H1 (cell line): ENCODE data around the gene MANF. TPM values are rescaled to one million over a fixed set of nuclear protein-coding genes. Genes with fewer than 3 reads are reported as not detected.

ENCODE experiments used
- CTCF ChIA-PET: fragments of 300-600 bp; sonication (Branson Sonifier 250); formaldehyde crosslinking; loops from one replicate; lab custom pipeline; 2021; ENCODE audit not compliant: partially characterized antibody; lab: Charles Lee
- POLR2A ChIA-PET: fragments of 300-600 bp; sonication (Branson Sonifier 250); formaldehyde crosslinking; loops from one replicate; lab custom pipeline; 2021; ENCODE audit warnings: inconsistent platforms; ENCODE audit not compliant: partially characterized antibody; lab: Charles Lee
- DNase-seq, 2 experiments: peaks; one replicate each; pipeline versions ENCODE4 v3.0.0 to v3.0.0-alpha.2; 2010 to 2022; ENCODE audit warnings: low spot score in 2 of 2, low read depth in 1 of 2, mixed read lengths in 1 of 2
- FAIRE-seq: peaks from 2 replicates; lab custom pipeline; 2011; peaks lifted over from hg19 to GRCh38; lab: Jason Lieb, UNC
- H2AFZ ChIP-seq: 2 replicates; pipeline ENCODE4 v1.8.1; 2012; ENCODE audit warnings: low read length, inconsistent platforms
- H2AK5ac ChIP-seq: 2 replicates; pipeline ENCODE4 v1.6.1; 2013; ENCODE audit warnings: low read depth, low read length
- H2BK120ac ChIP-seq: replicated peaks from 2 replicates; pipeline ENCODE3; 2013; ENCODE audit warnings: low read depth, low read length, inconsistent platforms
- H2BK12ac ChIP-seq: 2 replicates; pipeline ENCODE4 v1.6.1; 2013; ENCODE audit warnings: low read depth, low read length
- H2BK15ac ChIP-seq: 2 replicates; pipeline ENCODE4 v1.6.1; 2013; ENCODE audit warnings: low read length
- H2BK20ac ChIP-seq: 2 replicates; pipeline ENCODE4 v1.6.1; 2013; ENCODE audit warnings: low read length
- H2BK5ac ChIP-seq: 2 replicates; pipeline ENCODE4 v1.6.1; 2013; ENCODE audit warnings: low read depth, low read length
- H3K14ac ChIP-seq: 2 replicates; pipeline ENCODE4 v1.6.1; 2013; ENCODE audit warnings: inconsistent platforms; ENCODE audit not compliant: insufficient read length
- H3K18ac ChIP-seq: 2 replicates; pipeline ENCODE4 v1.6.1; 2013; ENCODE audit warnings: low read length; ENCODE audit errors: extremely low read depth
- H3K23ac ChIP-seq: 2 replicates; pipeline ENCODE4 v1.6.1; 2013; ENCODE audit warnings: inconsistent platforms; ENCODE audit not compliant: insufficient read length
- H3K23me2 ChIP-seq: 2 replicates; pipeline ENCODE4 v1.6.1; 2013; ENCODE audit warnings: low read depth, low read length
- H3K27ac ChIP-seq: 2 replicates; pipeline ENCODE4 v1.6.1; 2011; ENCODE audit warnings: low read depth, low read length, inconsistent platforms
- H3K27me3 ChIP-seq, 4 experiments: replicated peaks in 1 of 4; 1 replicate in 1 of 4; 2 replicates in 3 of 4; pipeline versions ENCODE4 v1.6.1 to v1.8.1; 2011 to 2013; ENCODE audit warnings: low read length in 3 of 4, mild to moderate bottlenecking in 3 of 4, inconsistent platforms in 2 of 4, mixed read lengths in 2 of 4, moderate library complexity in 1 of 4; ENCODE audit not compliant: control insufficient read depth in 3 of 4, insufficient read depth in 3 of 4; ENCODE audit errors: extremely low read depth in 1 of 4
- H3K36me3 ChIP-seq, 4 experiments: 2 replicates each; pipeline versions ENCODE4 v1.6.1 to v1.8.1; 2011 to 2013; ENCODE audit warnings: mild to moderate bottlenecking in 4 of 4, low read length in 3 of 4, moderate library complexity in 2 of 4, control low read depth in 1 of 4, inconsistent platforms in 1 of 4; ENCODE audit not compliant: insufficient read depth in 4 of 4, control insufficient read depth in 2 of 4
- H3K4ac ChIP-seq: replicated peaks from 2 replicates; pipeline ENCODE3; 2013; ENCODE audit warnings: low read length, low read depth, mixed read lengths, inconsistent platforms; ENCODE audit not compliant: insufficient read length
- H3K4me1 ChIP-seq, 4 experiments: replicated peaks in 1 of 4; 1 replicate in 1 of 4; 2 replicates in 3 of 4; pipeline versions ENCODE4 v1.6.1 to v1.8.1; 2011 to 2013; ENCODE audit warnings: low read length in 3 of 4, inconsistent platforms in 2 of 4, mixed read lengths in 1 of 4; ENCODE audit not compliant: insufficient read depth in 4 of 4, control insufficient read depth in 3 of 4
- H3K4me2 ChIP-seq, 2 experiments: 2 replicates each; pipeline versions ENCODE4 v1.6.1 to v1.8.1; 2011 to 2013; ENCODE audit warnings: low read depth in 2 of 2, low read length in 2 of 2, control low read depth in 1 of 2, inconsistent platforms in 1 of 2, mild to moderate bottlenecking in 1 of 2; ENCODE audit not compliant: insufficient read depth in 1 of 2
- H3K4me3 ChIP-seq, 4 experiments: fragments of 200-600, 300-600 bp in 1 of 4; sonication (generic), shearing (Covaris generic), sonication (Bioruptor Twin) in 1 of 4; 2 replicates each; pipeline versions ENCODE4 v1.5.1 to v1.8.1; 2011 to 2016; ENCODE audit warnings: low read length in 4 of 4, low read depth in 3 of 4, control low read depth in 2 of 4, inconsistent platforms in 2 of 4, mild to moderate bottlenecking in 2 of 4, mixed read lengths in 1 of 4, moderate library complexity in 1 of 4; ENCODE audit not compliant: insufficient read depth in 2 of 4; ENCODE audit errors: extremely low read depth in 1 of 4
- H3K56ac ChIP-seq: replicated peaks from 2 replicates; pipeline ENCODE3; 2013; ENCODE audit warnings: low read depth, mild to moderate bottlenecking, mixed read lengths, low read length, inconsistent platforms; ENCODE audit not compliant: insufficient read length
- H3K79me1 ChIP-seq: 2 replicates; pipeline ENCODE4 v1.6.1; 2013; ENCODE audit warnings: low read depth, low read length, control low read depth
- H3K79me2 ChIP-seq, 2 experiments: 2 replicates each; pipeline versions ENCODE4 v1.6.1 to v1.8.1; 2012 to 2013; ENCODE audit warnings: low read length in 2 of 2, mild to moderate bottlenecking in 2 of 2, inconsistent platforms in 1 of 2; ENCODE audit not compliant: insufficient read depth in 2 of 2, control insufficient read depth in 1 of 2
- H3K9ac ChIP-seq, 4 experiments: replicated peaks in 1 of 4; 1 replicate in 1 of 4; 2 replicates in 3 of 4; pipeline versions ENCODE4 v1.6.1 to v1.8.1; 2011 to 2013; ENCODE audit warnings: low read depth in 3 of 4, low read length in 3 of 4, control low read depth in 2 of 4, mild to moderate bottlenecking in 2 of 4, moderate library complexity in 2 of 4, inconsistent platforms in 1 of 4; ENCODE audit errors: extremely low read depth in 1 of 4
- H3K9me3 ChIP-seq, 2 experiments: 2 replicates each; pipeline versions ENCODE4 v1.6.1 to v1.8.1; 2012 to 2013; ENCODE audit warnings: mild to moderate bottlenecking in 2 of 2, moderate library complexity in 2 of 2, control low read depth in 1 of 2, inconsistent platforms in 1 of 2, low read depth in 1 of 2, low read length in 1 of 2, mixed read lengths in 1 of 2; ENCODE audit not compliant: insufficient read depth in 2 of 2
- H4K20me1 ChIP-seq, 2 experiments: replicated peaks in 1 of 2; 2 replicates each; pipeline versions ENCODE3 to v1.8.1; 2011 to 2013; ENCODE audit warnings: inconsistent platforms in 2 of 2, low read length in 2 of 2, mild to moderate bottlenecking in 1 of 2; ENCODE audit not compliant: insufficient read depth in 2 of 2, control insufficient read depth in 1 of 2
- H4K5ac ChIP-seq: 2 replicates; pipeline ENCODE4 v1.6.1; 2013; ENCODE audit warnings: low read length, low read depth, mixed read lengths, inconsistent platforms; ENCODE audit not compliant: insufficient read length
- H4K8ac ChIP-seq: 2 replicates; pipeline ENCODE4 v1.8.0; 2013; ENCODE audit warnings: mild to moderate bottlenecking, moderate library complexity, low read length, inconsistent platforms; ENCODE audit not compliant: insufficient read depth; ENCODE audit errors: extremely low read depth
- H4K91ac ChIP-seq: replicated peaks from 2 replicates; pipeline ENCODE3; 2013; ENCODE audit warnings: low read length, mixed read lengths, inconsistent platforms; ENCODE audit not compliant: insufficient read length
- BACH1 ChIP-seq: IDR thresholded peaks from 2 replicates; pipeline ENCODE4 v1.6.1; 2012; ENCODE audit warnings: low read length, improper control_type of control experiment
- CHD1 ChIP-seq: IDR thresholded peaks from 2 replicates; pipeline ENCODE4 v1.6.1; 2012; ENCODE audit warnings: low read depth, low read length, improper control_type of control experiment
- EGR1 ChIP-seq: IDR thresholded peaks from 2 replicates; pipeline ENCODE4 v1.6.1; 2011; ENCODE audit warnings: low read depth, low read length, borderline replicate concordance
- HDAC2 ChIP-seq, 2 experiments: fragments of 300-600 bp in 1 of 2; sonication (generic) in 1 of 2; IDR thresholded peaks; 2 replicates each; pipeline ENCODE4 v1.6.1; 2011 to 2012; ENCODE audit warnings: low read depth in 2 of 2, low read length in 2 of 2, mild to moderate bottlenecking in 2 of 2, moderate library complexity in 2 of 2, borderline replicate concordance in 1 of 2, inconsistent platforms in 1 of 2
- POLR2AphosphoS5 ChIP-seq: IDR thresholded peaks from 2 replicates; pipeline ENCODE4 v1.6.1; 2011; ENCODE audit warnings: low read depth, low read length
- POU5F1 ChIP-seq: IDR thresholded peaks from 2 replicates; pipeline ENCODE4 v1.6.1; 2011; ENCODE audit warnings: low read depth, mild to moderate bottlenecking, low read length, moderate library complexity
- RBBP5 ChIP-seq: IDR thresholded peaks from 2 replicates; pipeline ENCODE4 v1.7.1; 2012; ENCODE audit warnings: low read depth, mild to moderate bottlenecking, inconsistent platforms, low read length, moderate library complexity, borderline replicate concordance
- SAP30 ChIP-seq: fragments of 300-600 bp; sonication (generic); IDR thresholded peaks from 2 replicates; pipeline ENCODE4 v1.7.1; 2012; ENCODE audit warnings: low read length, moderate library complexity, mild to moderate bottlenecking, inconsistent platforms; ENCODE audit not compliant: insufficient read depth, insufficient replicate concordance
- SIX5 ChIP-seq: IDR thresholded peaks from 2 replicates; pipeline ENCODE4 v1.6.1; 2011; ENCODE audit warnings: mild to moderate bottlenecking, low read depth, low read length
- SRF ChIP-seq: IDR thresholded peaks from 2 replicates; pipeline ENCODE4 v1.6.1; 2011; ENCODE audit warnings: mild to moderate bottlenecking, low read depth, low read length, moderate library complexity
- TAF7 ChIP-seq: optimal IDR thresholded peaks from 2 replicates; pipeline ENCODE3; 2011; ENCODE audit warnings: low read depth, mild to moderate bottlenecking, inconsistent platforms, low read length, moderate library complexity, borderline replicate concordance
- TEAD4 ChIP-seq: IDR thresholded peaks from 2 replicates; pipeline ENCODE4 v1.6.1; 2012; ENCODE audit warnings: low read depth, low read length, inconsistent platforms, mixed read lengths
- YY1 ChIP-seq: IDR thresholded peaks from 2 replicates; pipeline ENCODE4 v1.6.1; 2011; ENCODE audit warnings: low read depth, mild to moderate bottlenecking, low read length
- WGBS, 2 experiments: shearing (Covaris generic) in 1 of 2; methylation state at CpG; one replicate each; pipeline versions ENCODE4 v1.1.6 to v1.1.7; 2013 to 2015; ENCODE audit warnings: low lambda C conversion rate in 2 of 2, mixed read lengths in 2 of 2, inconsistent platforms in 1 of 2, low coverage in 1 of 2, missing lambda C conversion rate in 1 of 2; ENCODE audit not compliant: insufficient replicate concordance in 2 of 2, insufficient coverage in 1 of 2, insufficient read length in 1 of 2; ENCODE audit errors: extremely low coverage in 1 of 2, missing lambda C conversion rate in 1 of 2; 5-methylcytosine and 5-hydroxymethylcytosine counted together
- polyA plus RNA-seq, 7 experiments: library from polyadenylated mRNA; depleted of rRNA in 3 of 7; stranded (reverse) in 5 of 7; unstranded in 2 of 7; fragments of >200 nt in 5 of 7; fragments of 200-250 nt in 2 of 7; gene quantifications; 1 replicate in 5 of 7; 2 replicates in 1 of 7; 4 replicates in 1 of 7; pipeline versions ENCODE4 v1.2.1 to v1.2.3, GENCODE V29; 2011 to 2013; ENCODE audit warnings: missing spikeins in 2 of 7, mixed read lengths in 2 of 7
- total RNA-seq: library from RNA; stranded (reverse); fragmentation: NEBNext Ultra II Directional; extraction: Animal tissue kit (Norgen Biotek cat#: 25700); gene quantifications from 2 replicates; pipeline ENCODE4 v1.2.1, GENCODE V29; 2021
- TF ChIP-seq, protein P1 (sequence below): IDR thresholded peaks from 2 replicates; pipeline ENCODE4 v1.6.1; 2012; ENCODE audit warnings: inconsistent platforms

Gene MANF
- total and polyA plus RNA-seq, 2 of the 8 experiments (the other 6 are each of a cell fraction or from before 2014, with no cell fraction given), result 37.5 to 159 TPM

DNA sequence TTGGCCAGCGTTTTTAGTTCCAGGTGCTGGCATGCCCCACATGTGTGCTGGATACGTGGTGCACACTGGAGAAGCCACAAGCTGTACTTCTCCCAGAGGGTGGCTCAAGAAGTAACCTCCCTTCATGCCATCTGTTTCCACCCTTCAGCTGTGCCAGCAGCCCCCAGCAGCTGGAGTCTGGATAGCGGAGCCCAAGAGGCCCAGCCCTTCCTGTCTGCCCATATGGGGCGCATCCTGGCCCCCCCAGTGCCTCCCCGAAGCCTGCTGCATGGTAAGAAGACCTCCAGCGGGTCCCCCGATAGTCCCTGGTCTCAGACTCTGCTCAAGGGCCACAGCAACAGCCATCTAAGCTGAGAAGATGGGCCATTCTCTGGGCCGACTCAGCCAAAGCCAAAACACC, 5.8 kb upstream of the MANF start:
- FAIRE-seq (no peak), DNase-seq (no peak)
- Histone ChIP-seq H2BK15ac (no peak overlapping the region), H3K27me3 (no peaks in the 10 kb centered on the region), H3K9ac (no peak overlapping the region), H2BK12ac (no peak overlapping the region), H3K23me2 (no peaks in the 10 kb centered on the region), H3K27ac (no peak overlapping the region), H3K56ac (no peak overlapping the region), H4K20me1 (peaks cover 0 to 2% of the 10 kb centered on the region in 2 experiments), H3K79me1 (no peaks in the 10 kb centered on the region), H4K91ac (no peak overlapping the region), H3K18ac (no peak overlapping the region), H3K4me1 (peaks cover 0 to 3% (median 0%) of the 10 kb centered on the region in 4 experiments; a peak in 3 of 7 replicates), H3K79me2 (peaks cover 0 to 7% of the 10 kb centered on the region in 2 experiments; a peak in 2 of 4 replicates), H3K4me2 (no peak overlapping the region), H3K23ac (no peak overlapping the region), H3K9me3 (no peaks in the 10 kb centered on the region), H2BK120ac (no peak overlapping the region), H3K36me3 (peaks cover 0 to 6% (median 1%) of the 10 kb centered on the region in 4 experiments; a peak in 4 of 8 replicates), H2AK5ac (no peak overlapping the region), H3K14ac (no peak overlapping the region), H3K4me3 (no peak overlapping the region), H2AFZ (no peak overlapping the region), H3K4ac (no peak overlapping the region), H2BK20ac (no peak overlapping the region), H2BK5ac (no peak overlapping the region), H4K5ac (no peak overlapping the region), H4K8ac (no peak overlapping the region)
- 84% methylated on average over 8 of the region's 8 CpGs; no CpG with 5 or more reads in 1 of the 2 experiments for WGBS, 2 experiments
- ChIA-PET CTCF (interaction anchor here (1.3 to 6.8 kb wide), 5 partner anchors 8 to 764 kb away, joined by 3 to 35 read pairs (median 14); partner anchors contain the start of gene MAPKAPK3), POLR2A (interaction anchor here (1.0 to 1.4 kb wide), 3 partner anchors 14 to 810 kb away, joined by 3 read pairs; partner anchors contain the start of gene HEMK1)
- no peak for TF ChIP-seq BACH1
- TF ChIP-seq TAF7, result no peak
- TF ChIP-seq RBBP5, result no peak
- TF ChIP-seq YY1, result no peak
- TF ChIP-seq SRF, result no peak
- TF ChIP-seq SAP30, result no peak
- no peak for TF ChIP-seq SIX5
- no peak for TF ChIP-seq TEAD4
- no peak for TF ChIP-seq EGR1
- TF ChIP-seq CHD1, result no peak
- TF ChIP-seq POU5F1, result no peak
- TF ChIP-seq HDAC2 (IDR thresholded peaks at IDR 0.05; ENCODE audit: borderline replicate concordance in 1 of 2, low read depth in 2 of 2, low read length in 2 of 2), result no peak
- TF ChIP-seq, protein P1, sequence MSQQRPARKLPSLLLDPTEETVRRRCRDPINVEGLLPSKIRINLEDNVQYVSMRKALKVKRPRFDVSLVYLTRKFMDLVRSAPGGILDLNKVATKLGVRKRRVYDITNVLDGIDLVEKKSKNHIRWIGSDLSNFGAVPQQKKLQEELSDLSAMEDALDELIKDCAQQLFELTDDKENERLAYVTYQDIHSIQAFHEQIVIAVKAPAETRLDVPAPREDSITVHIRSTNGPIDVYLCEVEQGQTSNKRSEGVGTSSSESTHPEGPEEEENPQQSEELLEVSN, result no peak
- TF ChIP-seq POLR2AphosphoS5, result no peak
